Neural cell (in vitro differentiated cells): ENCODE data around the gene KLHDC3. TPM values are rescaled to one million over a fixed set of nuclear protein-coding genes. Genes with fewer than 3 reads are reported as not detected.
A peak's percentile ranks its signal among the peaks of the same experiment; 100 is the strongest.

Source experiments
- H2AFZ ChIP-seq: fragments of 200-600, 300-800 bp; sonication (generic), shearing (Covaris generic); 2 replicates; pipeline ENCODE4 v1.6.0; 2014; ENCODE audit warnings: low read depth, mild to moderate bottlenecking, antibody characterized with exemption, low read length, moderate library complexity
- H3F3A ChIP-seq: fragments of 200-600 bp; shearing (Covaris generic); 2 replicates; pipeline ENCODE4 v1.6.1; 2016; ENCODE audit warnings: mild to moderate bottlenecking, moderate library complexity, mixed read lengths, antibody characterized with exemption, low read length; ENCODE audit not compliant: insufficient read depth, poor library complexity, severe bottlenecking
- H3K27ac ChIP-seq: fragments of 200-600, 300-800 bp; sonication (generic), shearing (Covaris generic); 2 replicates; pipeline ENCODE4 v1.5.1; 2014; ENCODE audit warnings: mild to moderate bottlenecking, low read length, moderate library complexity
- H3K27me3 ChIP-seq: fragments of 300-800, 200-600 bp; sonication (generic), shearing (Covaris generic); 2 replicates; pipeline ENCODE4 v1.6.0; 2014; ENCODE audit warnings: mild to moderate bottlenecking, low read depth, low read length, moderate library complexity; ENCODE audit not compliant: insufficient read depth
- H3K36me3 ChIP-seq: fragments of 300-800, 200-600 bp; sonication (generic), shearing (Covaris generic); 2 replicates; pipeline ENCODE4 v1.5.1; 2014; ENCODE audit warnings: mild to moderate bottlenecking, antibody characterized with exemption, low read length, moderate library complexity; ENCODE audit not compliant: insufficient read depth
- H3K4me2 ChIP-seq: fragments of 300-800, 200-600 bp; sonication (generic), shearing (Covaris generic); 2 replicates; pipeline ENCODE4 v1.6.0; 2014; ENCODE audit warnings: mild to moderate bottlenecking, low read length
- H3K4me3 ChIP-seq: fragments of 300-800, 200-600 bp; sonication (generic), shearing (Covaris generic); 2 replicates; pipeline ENCODE4 v1.5.1; 2014; ENCODE audit warnings: mild to moderate bottlenecking, low read length, moderate library complexity
- H3K79me2 ChIP-seq: fragments of 200-600 bp; shearing (Covaris generic); replicated peaks from 2 replicates; pipeline ENCODE4 v1.6.0; 2014; ENCODE audit warnings: mild to moderate bottlenecking, low read length, moderate library complexity; ENCODE audit not compliant: insufficient read depth
- H3K9ac ChIP-seq: fragments of 300-800, 200-600 bp; sonication (generic), shearing (Covaris generic); 2 replicates; pipeline ENCODE4 v1.6.1; 2016; ENCODE audit warnings: mild to moderate bottlenecking, low read length, mixed read lengths
- H3K9me2 ChIP-seq: fragments of 200-600 bp; shearing (Covaris generic); 2 replicates; pipeline ENCODE4 v1.6.1; 2016; ENCODE audit warnings: mild to moderate bottlenecking, low read length, mixed read lengths; ENCODE audit not compliant: insufficient read depth
- H3K9me3 ChIP-seq: fragments of 200-600, 300-800 bp; sonication (generic), shearing (Covaris generic); 2 replicates; pipeline ENCODE4 v1.6.1; 2016; ENCODE audit warnings: mild to moderate bottlenecking, mixed run types, low read length, moderate library complexity, mixed read lengths
- H4K20me1 ChIP-seq: fragments of 200-600 bp; shearing (Covaris generic); 2 replicates; pipeline ENCODE4 v1.6.1; 2016; ENCODE audit warnings: mild to moderate bottlenecking, mixed run types; ENCODE audit not compliant: insufficient read depth
- EP300 ChIP-seq: fragments of 450-650 bp; conservative IDR thresholded peaks from 2 replicates; pipeline ENCODE4 v1.6.1; 2014; ENCODE audit warnings: antibody characterized with exemption, mild to moderate bottlenecking, moderate library complexity; ENCODE audit not compliant: poor library complexity, severe bottlenecking
- EZH2 ChIP-seq: fragments of 200-600, 300-800 bp; shearing (Covaris generic), sonication (generic); IDR thresholded peaks from 2 replicates; pipeline ENCODE4 v1.6.1; 2014; ENCODE audit warnings: antibody characterized with exemption, low read length, borderline replicate concordance, mild to moderate bottlenecking; ENCODE audit not compliant: insufficient read depth, poor library complexity, severe bottlenecking
- MXI1 ChIP-seq: fragments of 450-650 bp; conservative IDR thresholded peaks from 2 replicates; pipeline ENCODE4 v1.6.1; 2014; ENCODE audit warnings: antibody characterized with exemption, mild to moderate bottlenecking; ENCODE audit not compliant: poor library complexity, severe bottlenecking
- POLR2AphosphoS5 ChIP-seq: IDR thresholded peaks from 2 replicates; pipeline ENCODE4 v1.6.1; 2012
- RAD21 ChIP-seq: fragments of 450-650 bp; conservative IDR thresholded peaks from 2 replicates; pipeline ENCODE4 v1.6.1; 2014; ENCODE audit warnings: antibody characterized with exemption, mild to moderate bottlenecking, moderate library complexity
- REST ChIP-seq: IDR thresholded peaks from 2 replicates; pipeline ENCODE4 v1.6.1; 2012; ENCODE audit warnings: borderline replicate concordance
- SMC3 ChIP-seq: fragments of 450-650 bp; conservative IDR thresholded peaks from 2 replicates; pipeline ENCODE4 v1.6.1; 2014; ENCODE audit warnings: antibody characterized with exemption, mild to moderate bottlenecking, moderate library complexity; ENCODE audit not compliant: poor library complexity
- TAF1 ChIP-seq: IDR thresholded peaks from 2 replicates; pipeline ENCODE4 v1.6.1; 2012; ENCODE audit warnings: low read depth
- polyA plus RNA-seq: library from polyadenylated mRNA; depleted of rRNA; stranded (reverse); fragments of >200 nt; gene quantifications from 2 replicates; pipeline ENCODE4 v1.2.3, GENCODE V29; 2014
- TF ChIP-seq, protein P1 (sequence below): fragments of 450-650 bp; IDR thresholded peaks from 2 replicates; pipeline ENCODE4 v1.5.1; 2014; ENCODE audit warnings: antibody characterized with exemption, mild to moderate bottlenecking, moderate library complexity; ENCODE audit not compliant: poor library complexity, severe bottlenecking

KLHDC3 gene
- polyA plus RNA-seq, 1 donor from 2014 or later, result 232 TPM

DNA sequence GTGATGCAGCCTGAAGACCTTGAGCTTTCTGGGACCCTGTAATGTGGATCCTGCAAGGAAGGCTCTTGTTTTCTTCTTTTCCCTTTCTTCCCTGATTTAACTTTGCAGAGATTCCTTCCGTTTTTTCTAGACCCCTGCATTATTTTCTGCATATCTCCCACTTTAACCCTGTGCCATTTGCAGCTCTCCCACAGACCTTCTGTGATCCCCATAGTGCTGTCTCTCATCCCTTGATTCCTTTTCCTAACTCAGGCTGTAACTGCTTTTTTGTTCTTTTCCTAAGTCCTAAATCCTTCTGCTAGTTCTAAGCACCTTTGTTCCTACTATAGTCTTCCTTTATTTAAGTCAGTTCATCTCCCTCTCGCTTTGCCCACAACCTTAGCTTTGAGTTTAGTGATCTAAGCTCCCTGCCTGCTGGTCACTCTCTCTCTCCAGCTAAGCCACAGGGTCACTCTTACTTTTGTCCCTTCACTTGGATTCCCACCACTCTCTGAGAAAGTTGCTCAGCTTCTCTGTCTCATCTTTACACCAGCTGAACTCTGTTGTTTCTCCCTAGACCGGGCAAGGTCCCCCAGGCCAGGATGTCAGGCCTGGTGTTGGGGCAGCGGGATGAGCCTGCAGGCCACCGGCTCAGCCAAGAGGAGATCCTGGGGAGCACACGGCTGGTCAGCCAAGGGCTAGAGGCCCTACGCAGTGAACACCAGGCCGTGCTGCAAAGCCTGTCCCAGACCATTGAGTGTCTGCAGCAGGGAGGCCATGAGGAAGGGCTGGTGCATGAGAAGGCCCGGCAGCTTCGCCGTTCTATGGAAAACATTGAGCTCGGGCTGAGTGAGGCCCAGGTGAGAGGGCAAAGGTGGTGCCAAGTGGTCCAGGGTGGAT, 46.9 kb downstream of the KLHDC3 start:
- Histone ChIP-seq H3K4me2 (peak overlapping the region; percentile 62), H3K36me3 (no peaks in the 10 kb centered on the region), H3K9ac (peak overlapping the region; percentile 86), H3K27me3 (no peaks in the 10 kb centered on the region), H3K9me2 (no peaks in the 10 kb centered on the region), H3K4me3 (peak overlapping the region; percentile 84), H3F3A (no peaks in the 10 kb centered on the region), H2AFZ (no peak overlapping the region), H4K20me1 (no peaks in the 10 kb centered on the region), H3K27ac (peak overlapping the region; percentile 78), H3K9me3 (no peaks in the 10 kb centered on the region), H3K79me2 (peaks cover 11% of the 10 kb centered on the region)
- TF ChIP-seq EZH2, result no peak
- TF ChIP-seq MXI1, result no peak
- TF ChIP-seq RAD21, result no peak
- TF ChIP-seq POLR2AphosphoS5, result no peak
- TF ChIP-seq TAF1, result no peak
- no peak for TF ChIP-seq EP300
- TF ChIP-seq, protein P1, sequence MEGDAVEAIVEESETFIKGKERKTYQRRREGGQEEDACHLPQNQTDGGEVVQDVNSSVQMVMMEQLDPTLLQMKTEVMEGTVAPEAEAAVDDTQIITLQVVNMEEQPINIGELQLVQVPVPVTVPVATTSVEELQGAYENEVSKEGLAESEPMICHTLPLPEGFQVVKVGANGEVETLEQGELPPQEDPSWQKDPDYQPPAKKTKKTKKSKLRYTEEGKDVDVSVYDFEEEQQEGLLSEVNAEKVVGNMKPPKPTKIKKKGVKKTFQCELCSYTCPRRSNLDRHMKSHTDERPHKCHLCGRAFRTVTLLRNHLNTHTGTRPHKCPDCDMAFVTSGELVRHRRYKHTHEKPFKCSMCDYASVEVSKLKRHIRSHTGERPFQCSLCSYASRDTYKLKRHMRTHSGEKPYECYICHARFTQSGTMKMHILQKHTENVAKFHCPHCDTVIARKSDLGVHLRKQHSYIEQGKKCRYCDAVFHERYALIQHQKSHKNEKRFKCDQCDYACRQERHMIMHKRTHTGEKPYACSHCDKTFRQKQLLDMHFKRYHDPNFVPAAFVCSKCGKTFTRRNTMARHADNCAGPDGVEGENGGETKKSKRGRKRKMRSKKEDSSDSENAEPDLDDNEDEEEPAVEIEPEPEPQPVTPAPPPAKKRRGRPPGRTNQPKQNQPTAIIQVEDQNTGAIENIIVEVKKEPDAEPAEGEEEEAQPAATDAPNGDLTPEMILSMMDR, result no peak
- no peak for TF ChIP-seq SMC3

DNA sequence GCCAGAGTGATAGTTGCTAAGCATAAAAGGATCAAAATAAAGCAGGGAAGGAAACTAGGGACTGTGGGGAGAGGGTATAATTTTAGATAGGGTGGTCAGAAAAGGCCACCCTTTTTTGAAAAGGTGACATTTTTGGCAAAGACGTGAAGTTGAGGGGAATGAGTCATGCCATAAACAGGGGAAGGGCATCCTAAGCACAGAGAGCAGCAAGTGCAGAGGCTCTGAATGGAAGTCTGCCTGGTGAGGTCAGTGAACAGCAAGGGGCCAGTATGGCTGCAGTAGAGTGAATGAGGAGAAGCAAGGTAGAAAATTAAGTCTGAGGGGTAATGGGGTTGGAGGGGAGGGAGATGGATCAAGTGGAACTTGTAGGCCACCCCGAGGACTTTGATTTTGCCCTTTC, 47.8 kb downstream of the KLHDC3 start:
- no peaks in the 10 kb centered on the region for H3F3A ChIP-seq
- no peak overlapping the region for H3K4me2 ChIP-seq
- H3K4me3 ChIP-seq, result no peak overlapping the region
- H3K36me3 ChIP-seq, result peaks cover 6% of the 10 kb centered on the region
- no peaks in the 10 kb centered on the region for H3K9me3 ChIP-seq
- TF ChIP-seq REST (no peak), POLR2AphosphoS5 (no peak), SMC3 (no peak), EZH2 (no peak), EP300 (no peak)
- TF ChIP-seq, protein P1, result no peak
- H4K20me1 ChIP-seq, result no peaks in the 10 kb centered on the region
- H2AFZ ChIP-seq, result no peak overlapping the region
- no peak overlapping the region for H3K9ac ChIP-seq
- H3K27me3 ChIP-seq, result no peaks in the 10 kb centered on the region
- no peaks in the 10 kb centered on the region for H3K9me2 ChIP-seq
- H3K79me2 ChIP-seq, result peaks cover 11% of the 10 kb centered on the region
- no peak overlapping the region for H3K27ac ChIP-seq
